SK-N-SH (cell line): ENCODE data around the gene CHD9.

ENCODE experiments used
- CTCF ChIP-seq: fragments of 200-600 bp; sonication (generic); IDR thresholded peaks from 2 replicates; pipeline ENCODE4 v1.6.1; 2017; ENCODE audit warnings: antibody characterized with exemption, mild to moderate bottlenecking, moderate library complexity
- FOXM1 ChIP-seq: IDR thresholded peaks from 2 replicates; pipeline ENCODE4 v1.4.0; 2012; ENCODE audit warnings: low read depth, mild to moderate bottlenecking
- IRF3 ChIP-seq: fragments of 150-350 bp; IDR thresholded peaks from 2 replicates; pipeline ENCODE4 v1.6.1; 2016; ENCODE audit warnings: mild to moderate bottlenecking, low read depth, low read length
- YY1 ChIP-seq: IDR thresholded peaks from 2 replicates; pipeline ENCODE4 v1.4.0; 2012; ENCODE audit warnings: low read depth, mild to moderate bottlenecking

- no peak for TF ChIP-seq IRF3
- no peak for TF ChIP-seq YY1
- TF ChIP-seq CTCF, result no peak
- TF ChIP-seq FOXM1, result no peak
Observed at GRCh38 chr16:53055541-53056391, 975 bp downstream of the CHD9 start.
